Stimulated activated CD4-positive, alpha-beta T cell treated with anti-CD3 and anti-CD28 coated beads, Interleukin-4, amount 100 ng/mL, for 48 hours (primary cell): ENCODE results near the gene GLIS2.

Experiments
- DNase-seq, 2 donors: peaks; one replicate each; pipeline ENCODE4 v3.0.0-alpha.2; 2020; ENCODE audit warnings: low read depth in 2 of 2

The GLIS2 gene

DNA sequence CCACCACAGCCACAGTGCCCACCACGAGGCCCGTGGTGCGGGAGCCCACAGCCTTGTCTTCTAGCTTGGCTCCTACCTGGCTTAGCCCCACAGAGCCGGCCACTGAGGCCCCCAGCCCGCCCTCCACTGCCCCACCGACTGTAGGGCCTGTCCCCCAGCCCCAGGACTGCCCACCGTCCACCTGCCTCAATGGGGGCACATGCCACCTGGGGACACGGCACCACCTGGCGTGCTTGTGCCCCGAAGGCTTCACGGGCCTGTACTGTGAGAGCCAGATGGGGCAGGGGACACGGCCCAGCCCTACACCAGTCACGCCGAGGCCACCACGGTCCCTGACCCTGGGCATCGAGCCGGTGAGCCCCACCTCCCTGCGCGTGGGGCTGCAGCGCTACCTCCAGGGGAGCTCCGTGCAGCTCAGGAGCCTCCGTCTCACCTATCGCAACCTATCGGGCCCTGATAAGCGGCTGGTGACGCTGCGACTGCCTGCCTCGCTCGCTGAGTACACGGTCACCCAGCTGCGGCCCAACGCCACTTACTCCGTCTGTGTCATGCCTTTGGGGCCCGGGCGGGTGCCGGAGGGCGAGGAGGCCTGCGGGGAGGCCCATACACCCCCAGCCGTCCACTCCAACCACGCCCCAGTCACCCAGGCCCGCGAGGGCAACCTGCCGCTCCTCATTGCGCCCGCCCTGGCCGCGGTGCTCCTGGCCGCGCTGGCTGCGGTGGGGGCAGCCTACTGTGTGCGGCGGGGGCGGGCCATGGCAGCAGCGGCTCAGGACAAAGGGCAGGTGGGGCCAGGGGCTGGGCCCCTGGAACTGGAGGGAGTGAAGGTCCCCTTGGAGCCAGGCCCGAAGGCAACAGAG, 66.3 kb downstream of the GLIS2 start:
- no peak for DNase-seq

DNA sequence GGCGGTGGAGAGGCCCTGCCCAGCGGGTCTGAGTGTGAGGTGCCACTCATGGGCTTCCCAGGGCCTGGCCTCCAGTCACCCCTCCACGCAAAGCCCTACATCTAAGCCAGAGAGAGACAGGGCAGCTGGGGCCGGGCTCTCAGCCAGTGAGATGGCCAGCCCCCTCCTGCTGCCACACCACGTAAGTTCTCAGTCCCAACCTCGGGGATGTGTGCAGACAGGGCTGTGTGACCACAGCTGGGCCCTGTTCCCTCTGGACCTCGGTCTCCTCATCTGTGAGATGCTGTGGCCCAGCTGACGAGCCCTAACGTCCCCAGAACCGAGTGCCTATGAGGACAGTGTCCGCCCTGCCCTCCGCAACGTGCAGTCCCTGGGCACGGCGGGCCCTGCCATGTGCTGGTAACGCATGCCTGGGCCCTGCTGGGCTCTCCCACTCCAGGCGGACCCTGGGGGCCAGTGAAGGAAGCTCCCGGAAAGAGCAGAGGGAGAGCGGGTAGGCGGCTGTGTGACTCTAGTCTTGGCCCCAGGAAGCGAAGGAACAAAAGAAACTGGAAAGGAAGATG, 67.0 kb downstream of the GLIS2 start:
- no peak for DNase-seq

DNA sequence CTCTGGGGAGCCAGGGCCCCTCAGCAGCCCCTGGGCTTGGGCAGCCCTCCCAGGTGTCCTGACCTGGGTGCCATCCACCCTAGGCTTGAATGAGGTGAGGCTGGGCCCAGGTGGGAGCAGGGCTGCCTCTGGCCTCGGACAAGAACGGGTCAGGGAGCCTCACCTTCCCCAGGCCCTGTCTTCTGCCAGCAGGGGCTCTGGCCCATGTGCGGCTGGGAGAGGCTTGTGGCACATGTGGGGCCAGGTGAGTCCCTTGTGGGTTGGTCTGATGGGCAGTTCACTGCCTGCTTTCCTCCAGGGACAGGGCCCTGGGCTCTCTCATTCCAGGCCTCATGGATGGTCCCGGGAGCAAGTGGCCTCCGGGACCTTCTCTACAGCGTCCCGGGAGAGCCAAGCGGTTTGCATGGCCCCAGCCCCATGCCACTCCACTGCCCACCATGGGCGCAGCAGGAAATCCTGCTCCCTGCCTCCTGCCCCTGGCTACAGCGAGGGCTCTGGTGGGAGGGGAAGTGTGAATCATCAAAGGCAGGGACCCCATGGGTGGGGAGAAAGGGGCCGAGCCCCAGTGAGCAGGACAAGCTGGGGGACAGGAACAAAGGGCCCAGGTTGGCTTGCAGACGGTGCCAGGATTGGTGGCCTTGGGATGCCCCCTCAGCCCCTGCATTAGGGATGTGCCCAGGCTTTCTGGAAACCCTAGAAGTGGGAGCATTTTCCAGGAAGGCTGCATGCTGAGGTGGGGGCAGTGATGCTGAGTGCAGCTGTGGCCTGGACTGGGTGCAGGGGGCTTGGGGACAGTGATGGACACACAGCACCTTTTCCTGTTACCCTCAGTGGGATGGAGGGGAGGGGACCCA, 68.0 kb downstream of the GLIS2 start:
- DNase-seq: no peak

DNA sequence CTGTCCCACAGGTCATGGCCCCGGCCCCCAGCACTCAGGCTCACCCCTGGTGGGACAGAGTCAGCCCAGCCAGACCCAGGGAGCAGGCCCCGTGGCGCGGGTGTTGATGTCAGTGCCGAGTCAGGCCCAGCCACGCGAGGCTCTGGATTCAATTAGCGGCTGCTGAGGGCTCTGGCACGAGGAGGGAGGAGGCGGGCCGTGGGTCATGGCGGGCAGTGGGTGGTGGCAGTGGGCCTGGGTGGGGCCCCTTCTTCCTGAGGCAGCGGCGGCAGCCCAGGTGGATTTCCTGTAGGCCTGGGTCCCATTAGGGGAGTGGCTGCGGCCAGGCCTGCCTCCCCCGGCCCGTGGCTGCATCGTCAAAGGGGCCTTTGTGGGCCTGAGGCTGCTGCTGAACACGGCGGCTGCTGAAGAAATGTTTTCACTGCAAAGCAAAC, 68.7 kb downstream of the GLIS2 start:
- no peak for DNase-seq

DNA sequence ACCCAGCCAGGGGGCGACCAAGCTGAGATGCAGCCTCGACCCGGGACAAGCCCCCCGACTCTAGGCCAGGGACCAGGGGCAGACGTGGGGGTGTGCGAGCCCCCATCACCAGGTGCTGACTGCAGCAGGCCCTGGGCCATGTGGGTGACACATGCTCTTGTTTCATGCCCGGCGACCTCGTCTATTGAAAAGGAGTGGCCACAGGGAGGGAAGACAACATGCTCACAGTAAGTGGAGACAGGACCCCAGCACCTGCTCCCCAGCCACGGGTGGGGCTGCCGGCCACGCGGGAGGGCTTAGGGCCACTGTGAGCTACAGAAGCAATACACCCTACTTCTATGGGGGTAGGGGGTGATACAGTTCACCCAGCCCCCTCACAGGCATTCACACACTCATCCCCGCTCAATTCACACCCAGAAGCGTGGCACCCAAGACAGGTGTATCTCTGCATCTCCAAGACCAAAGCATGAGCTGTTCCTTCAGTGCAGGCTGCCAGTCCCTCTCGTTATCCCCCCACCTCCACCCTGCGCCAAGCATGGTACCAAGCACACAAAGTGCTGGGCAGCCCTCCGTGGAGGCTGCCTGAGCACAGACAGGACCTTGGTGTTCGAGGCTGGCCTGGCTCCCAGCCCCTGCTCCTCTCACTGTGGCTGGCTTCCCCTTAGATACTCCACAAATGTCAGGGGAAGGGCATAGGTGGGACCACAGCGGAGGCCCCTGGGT, 69.4 kb downstream of the GLIS2 start:
- DNase-seq: no peak

DNA sequence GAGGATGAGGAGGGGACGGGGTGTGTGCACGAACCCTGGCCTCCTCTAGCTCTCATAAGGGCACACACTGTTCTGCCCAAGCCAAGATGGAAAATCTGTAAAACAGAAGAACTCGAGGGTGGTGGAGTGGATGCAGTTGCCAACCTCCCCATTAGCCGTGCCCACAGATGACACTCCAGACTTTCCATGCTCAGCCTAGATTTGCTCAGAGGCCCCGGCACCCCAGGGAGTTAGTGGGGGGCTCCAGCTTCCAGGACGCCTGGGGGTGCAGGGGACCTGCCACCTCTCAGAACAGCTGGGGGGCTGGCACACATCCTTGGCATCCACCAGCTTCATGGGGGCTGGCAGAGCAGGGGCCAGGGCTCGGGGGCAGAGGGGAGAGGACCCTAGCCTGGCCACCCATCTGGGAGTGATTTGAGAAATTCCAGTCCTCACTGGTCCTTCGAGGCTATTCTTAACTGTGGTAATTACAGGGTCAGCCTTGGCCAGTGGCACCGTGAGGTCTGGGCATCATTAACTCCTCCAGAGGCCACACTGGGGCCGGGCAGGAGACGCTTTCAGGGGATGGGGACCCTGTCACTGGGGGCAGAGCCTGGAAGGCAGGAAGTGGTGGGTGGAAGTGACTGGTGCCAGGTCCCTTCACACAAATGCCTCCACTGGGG, 70.1 kb downstream of the GLIS2 start:
- no peak for DNase-seq

DNA sequence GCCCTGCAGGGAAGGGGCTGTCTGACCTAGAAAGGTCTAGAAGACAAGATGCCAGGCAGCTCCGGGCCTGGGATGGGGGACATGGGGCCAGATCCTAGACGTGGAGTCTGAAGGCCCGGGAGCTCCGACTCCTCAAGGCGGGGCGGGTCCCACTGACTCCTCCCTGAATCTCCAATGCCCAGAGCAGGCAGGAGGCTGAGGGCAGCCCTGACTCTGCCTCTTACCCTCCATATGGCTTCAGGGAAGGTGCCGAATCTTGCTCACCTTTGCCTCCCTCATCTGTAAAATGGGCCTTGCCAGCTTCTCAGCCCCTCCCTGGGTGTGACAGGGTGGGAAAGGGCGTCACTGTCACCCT, 70.6 kb downstream of the GLIS2 start:
- DNase-seq: no peak

DNA sequence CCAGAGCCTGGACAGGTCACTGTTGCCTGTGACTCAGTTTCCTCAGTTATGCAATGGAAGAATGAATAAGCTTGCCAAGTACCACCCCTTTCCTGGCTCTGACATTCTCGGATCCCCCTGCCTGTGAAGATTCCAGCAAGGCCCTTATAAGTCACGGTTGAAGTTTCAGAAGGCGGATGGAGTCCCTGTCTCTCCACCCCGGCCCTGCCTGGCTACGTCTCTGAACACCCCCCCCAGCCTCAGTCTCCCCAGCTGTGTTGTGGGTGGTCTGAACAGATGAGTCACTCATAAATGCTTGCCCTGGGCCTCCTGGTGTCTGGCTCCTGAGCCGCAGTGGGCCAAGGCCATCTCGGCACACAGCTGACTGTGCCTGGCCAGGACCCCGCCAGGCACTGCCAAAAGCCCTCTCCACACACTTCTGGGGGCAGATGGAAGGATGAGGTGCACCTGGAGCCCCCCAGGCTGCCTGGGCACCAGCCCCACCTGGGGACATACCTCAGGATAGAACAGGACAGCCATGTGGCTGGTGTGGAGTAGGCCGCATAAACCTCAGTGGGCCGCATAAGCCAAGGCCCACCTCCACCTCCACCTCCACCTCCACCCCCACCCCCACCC, 71.2 kb downstream of the GLIS2 start:
- DNase-seq: no peak

DNA sequence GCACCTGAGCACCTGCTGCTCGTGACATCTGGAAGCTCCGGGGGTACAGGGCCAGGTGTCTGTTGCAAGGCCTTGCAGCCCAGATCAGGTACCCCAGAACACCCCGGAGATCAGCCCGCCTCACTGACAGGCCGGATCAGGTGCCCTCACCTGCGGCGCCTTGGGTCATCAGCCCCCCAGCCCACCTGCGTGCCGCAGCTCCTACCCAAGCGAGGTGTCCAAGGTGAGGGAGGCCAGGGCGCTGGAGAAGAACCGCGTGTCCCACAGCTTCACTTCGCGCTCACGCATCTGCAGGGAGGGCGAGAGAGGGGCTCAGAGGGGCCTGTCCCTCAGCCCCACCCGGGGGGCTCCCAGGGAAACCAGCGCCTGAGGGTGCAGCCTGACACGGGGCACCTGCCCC, 71.9 kb downstream of the GLIS2 start:
- no peak for DNase-seq

DNA sequence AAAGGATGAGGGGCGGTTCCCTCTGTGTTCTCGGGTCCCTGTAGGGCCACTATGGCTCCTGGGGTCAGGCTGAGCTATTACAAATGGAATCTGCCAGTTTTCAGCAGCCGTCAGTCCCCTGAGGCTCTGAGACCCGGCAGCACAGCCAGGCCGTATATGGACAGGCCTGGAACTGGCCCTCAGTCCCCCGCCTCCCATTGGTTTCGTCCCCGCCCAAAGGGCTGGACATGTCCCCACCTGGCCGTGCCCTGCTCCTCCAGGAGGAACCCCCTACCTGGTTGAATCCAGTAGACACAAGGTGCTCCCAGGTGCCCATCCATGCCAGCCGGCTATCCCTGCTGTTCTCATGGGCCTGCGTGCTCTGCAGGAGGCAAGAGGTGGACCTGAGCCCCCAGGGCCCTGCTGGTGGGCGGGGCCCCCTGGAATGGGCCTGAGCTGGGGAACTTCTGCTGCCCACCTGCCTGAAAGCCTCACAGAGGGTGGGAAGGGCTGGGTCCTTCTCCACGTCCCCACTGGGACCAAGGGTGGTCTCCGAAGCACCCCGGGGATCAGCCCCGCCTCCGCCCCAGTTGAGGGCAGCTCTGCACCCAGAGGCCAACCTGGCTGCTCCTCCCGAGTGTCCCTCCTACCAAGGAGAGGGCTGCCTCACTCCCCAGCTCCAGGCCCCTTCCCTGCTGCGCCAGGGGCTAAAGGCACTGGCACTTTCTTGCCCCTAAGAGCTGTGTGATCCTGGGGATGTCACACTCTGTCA, 72.6 kb downstream of the GLIS2 start:
- no peak for DNase-seq
